ENCODE data around the gene TRMO. TPM values are rescaled to one million over a fixed set of nuclear protein-coding genes. Genes with fewer than 3 reads are reported as not detected.
A peak's percentile ranks its signal among the peaks of the same experiment; 100 is the strongest.

The TRMO gene
- total and polyA plus RNA-seq, 9 of the 15 experiments (the other 6 are each of a cell fraction or from before 2014, with no cell fraction given), result 5.6 to 22.4 (median 16.2) TPM

GRCh38 chr9:97919217-97919813 is 3.0 kb downstream of the TRMO start (continued):
- 0 out of 2 replicates have a peak, but pooled peaks have one; percentile 10 for TF ChIP-seq ZBTB40 (IDR thresholded peaks at IDR 0.05)
- no peak for TF ChIP-seq ZBTB40 (CRISPR knock-in tag; IDR thresholded peaks at IDR 0.05)
- no peak for TF ChIP-seq POLR2B (IDR thresholded peaks at IDR 0.05; ENCODE audit: low read depth, partially characterized antibody)
- TF ChIP-seq TCF7L2 (IDR thresholded peaks at IDR 0.05; ENCODE audit: low read depth, low read length), result no peak
- peak in 1 of 2 experiments; percentile 21 for TF ChIP-seq AFF1 (IDR thresholded peaks at IDR 0.05; ENCODE audit: low read depth in 1 of 2, partially characterized antibody in 2 of 2)
- TF ChIP-seq MLLT1 (IDR thresholded peaks at IDR 0.05), result peak; percentile 25 to 59; a peak in 1 of 4 replicates
- no peak for TF ChIP-seq EP400 (IDR thresholded peaks at IDR 0.05)
- TF ChIP-seq ZBTB9 (CRISPR knock-in tag; IDR thresholded peaks at IDR 0.05), result no peak
